GM04503 (cell line): ENCODE measurements around the gene NOTCH1.

Experiments
- DNase-seq: peaks from one replicate; pipeline ENCODE4 v3.0.0-alpha.2; 2012; ENCODE audit warnings: low read depth

Gene NOTCH1

DNA sequence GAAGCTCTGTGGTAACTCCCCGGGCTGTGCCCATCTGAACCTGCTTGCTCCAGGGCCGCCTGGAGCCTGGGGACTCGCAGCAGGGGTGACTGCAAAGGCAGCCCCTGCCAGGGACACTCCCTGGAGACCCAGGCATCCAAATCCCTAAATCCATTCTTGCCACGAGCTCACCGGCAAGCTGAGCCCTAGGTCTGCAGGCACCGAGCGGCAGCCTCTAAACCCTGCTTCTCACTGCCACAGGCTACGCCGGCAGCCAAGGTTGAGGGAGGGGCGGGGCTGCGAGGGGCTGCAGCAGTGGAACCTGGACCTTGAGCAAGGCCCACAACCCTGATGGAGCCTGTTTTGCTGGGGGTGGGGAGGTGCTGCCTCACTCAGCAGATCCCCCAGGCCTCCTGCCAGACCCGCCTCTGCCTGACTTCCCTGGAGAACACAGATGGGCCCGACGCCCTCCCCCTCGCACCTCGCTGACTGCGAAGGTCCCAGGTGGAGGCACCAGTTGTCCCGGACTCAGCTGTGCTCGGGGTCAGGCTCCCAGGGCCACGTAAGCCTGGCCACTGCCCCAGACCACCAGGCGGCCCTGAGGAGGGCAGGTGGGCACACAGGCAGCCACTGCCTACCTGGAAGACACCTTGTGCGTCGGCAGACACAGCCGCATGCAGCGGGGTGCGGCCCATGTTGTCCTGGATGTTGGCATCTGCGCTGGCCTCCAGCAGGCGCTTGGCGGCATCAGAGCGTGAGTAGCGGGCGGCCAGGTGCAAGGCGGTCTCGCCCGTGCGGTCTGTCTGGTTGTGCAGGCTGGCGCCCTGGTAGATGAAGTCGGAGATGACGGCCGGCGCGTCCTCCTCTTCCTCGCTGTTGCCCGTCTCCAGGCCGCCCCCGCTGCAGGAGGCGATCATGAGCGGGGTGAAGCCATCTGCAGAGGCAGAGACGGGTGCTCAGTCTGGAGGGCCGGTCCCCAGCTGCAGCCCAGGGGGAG, 45.6 kb downstream of the NOTCH1 start:
- DNase-seq, result no peak

DNA sequence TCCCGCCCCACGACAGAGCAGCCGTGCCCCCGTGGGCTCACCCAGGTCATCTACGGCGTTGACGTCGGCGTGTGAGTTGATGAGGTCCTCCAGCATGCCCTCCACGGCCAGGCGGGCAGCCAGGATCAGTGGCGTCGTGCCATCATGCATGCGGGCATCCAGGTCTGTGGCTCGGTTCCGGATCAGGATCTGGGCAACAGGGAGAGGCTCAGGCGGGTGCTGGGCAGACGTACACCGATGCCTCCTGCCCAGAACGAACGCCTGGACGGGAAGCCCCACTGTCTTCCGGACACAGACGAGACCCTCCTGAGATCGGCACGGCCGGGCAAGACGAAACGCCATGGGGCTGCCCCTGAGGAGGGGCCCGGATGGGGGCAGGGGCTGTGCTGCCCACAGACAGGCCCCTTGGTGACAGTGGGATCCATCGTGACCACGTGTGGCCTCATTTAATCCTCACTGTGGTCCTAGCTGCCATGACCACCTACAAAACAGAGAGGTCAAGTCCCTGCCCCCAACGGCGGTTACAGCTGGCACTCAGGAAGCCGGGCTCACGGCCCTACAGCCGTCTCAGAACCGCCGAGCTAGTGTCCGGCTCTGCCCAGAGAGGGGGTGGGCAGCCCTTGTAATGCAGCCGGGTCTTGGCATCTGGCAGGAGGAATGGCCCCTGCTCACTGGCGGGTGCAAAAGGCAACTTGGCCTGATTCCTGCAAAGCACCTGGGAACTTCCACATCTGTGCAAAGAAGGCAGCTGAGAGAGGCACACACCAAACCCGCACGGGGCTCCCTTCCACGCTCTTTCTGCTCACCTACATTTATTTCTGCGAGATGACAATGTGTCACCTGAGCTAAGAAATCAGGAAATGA, 46.5 kb downstream of the NOTCH1 start:
- DNase-seq, result no peak

DNA sequence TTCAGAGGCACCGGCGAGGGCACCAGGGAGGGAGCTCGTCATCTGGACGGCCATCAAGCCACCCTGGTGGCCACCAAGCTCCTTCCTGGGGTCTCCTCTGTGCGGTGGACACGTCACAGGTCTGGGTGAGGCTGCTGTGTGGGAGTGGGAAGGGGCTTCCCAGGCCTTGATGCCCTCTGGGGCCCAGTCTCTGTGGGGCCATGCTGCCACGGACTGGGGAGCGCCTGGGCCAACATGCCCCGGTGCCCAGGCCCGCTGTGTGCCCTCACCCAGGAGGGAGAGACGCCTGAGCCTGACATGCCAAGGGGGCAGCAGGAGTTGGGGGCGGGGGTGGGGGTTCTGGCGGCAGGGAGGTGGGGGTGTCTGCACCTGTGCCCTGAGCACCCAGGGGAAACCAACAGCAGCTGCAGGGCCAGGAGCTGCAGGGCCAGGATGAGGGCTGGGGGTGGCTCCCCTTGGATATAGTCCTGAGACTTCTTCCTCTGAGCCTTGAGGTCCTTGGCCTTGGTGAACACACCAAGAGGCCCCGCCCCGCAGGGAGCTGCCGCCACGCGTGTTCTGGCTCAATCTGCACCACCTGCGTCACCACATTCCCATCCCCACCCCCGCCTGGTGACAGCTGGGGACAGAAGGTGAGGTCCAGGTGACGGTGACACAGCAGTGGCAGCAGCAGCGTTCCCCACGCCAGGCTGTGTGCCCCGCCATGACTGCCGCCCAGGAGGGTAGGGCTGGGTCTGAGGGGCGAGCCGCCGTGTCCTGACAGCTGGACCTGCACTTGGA, 47.7 kb downstream of the NOTCH1 start:
- DNase-seq, result no peak

DNA sequence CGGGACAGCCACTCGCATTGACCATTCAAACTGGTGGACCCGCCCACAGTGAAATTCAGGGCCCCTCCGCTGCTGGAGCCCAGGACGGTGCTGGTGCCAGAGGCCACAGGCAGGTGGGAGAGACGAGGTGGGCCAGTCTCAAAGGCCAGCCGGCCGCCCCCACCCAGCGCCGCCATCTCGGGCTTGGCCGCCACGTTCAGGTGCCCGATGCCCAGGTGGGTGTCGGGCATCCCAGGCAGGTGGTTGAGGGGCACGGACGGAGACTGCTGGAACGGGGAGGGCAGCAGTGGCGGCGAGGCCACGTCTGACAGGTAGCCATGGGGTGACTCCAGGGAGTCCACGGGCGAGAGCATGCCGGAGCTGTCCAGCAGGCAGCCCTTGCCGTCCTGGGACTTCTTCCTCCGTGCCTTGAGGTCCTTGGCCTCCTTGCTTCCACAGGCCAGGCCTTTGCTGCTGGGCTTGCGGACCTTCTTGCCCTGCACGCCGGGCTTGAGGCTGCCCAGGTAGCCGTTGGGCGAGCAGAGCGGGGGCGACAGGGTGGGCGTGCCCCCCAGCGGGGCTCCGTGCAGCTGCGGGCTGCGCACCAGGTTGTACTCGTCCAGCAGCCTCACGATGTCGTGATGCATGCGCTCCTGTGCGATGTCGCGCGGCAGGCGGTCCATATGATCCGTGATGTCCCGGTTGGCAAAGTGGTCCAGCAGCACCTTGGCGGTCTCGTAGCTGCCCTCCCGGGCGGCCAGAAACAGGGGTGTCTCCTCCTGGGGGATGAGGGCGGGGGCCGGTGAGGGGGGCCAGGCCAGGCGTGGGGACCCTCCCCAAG, 48.8 kb downstream of the NOTCH1 start:
- no peak for DNase-seq

DNA sequence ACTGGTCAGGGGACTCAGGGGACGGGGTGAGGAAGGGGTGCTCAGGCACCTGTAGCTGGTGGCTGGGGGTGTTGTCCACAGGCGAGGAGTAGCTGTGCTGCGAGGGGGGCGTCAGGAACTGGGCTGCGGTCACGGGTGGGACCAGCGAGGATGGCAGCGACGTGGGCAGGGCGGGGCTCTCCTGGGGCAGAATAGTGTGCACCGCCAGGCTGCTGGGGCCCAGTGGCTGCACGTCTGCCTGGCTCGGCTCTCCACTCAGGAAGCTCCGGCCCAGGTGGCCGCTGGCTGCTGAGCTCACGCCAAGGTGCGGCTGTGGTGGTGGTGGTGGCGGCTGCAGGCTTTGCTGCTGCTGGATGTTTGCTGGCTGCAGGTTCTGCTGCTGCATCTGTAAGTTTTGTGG, 49.7 kb downstream of the NOTCH1 start:
- no peak for DNase-seq

DNA sequence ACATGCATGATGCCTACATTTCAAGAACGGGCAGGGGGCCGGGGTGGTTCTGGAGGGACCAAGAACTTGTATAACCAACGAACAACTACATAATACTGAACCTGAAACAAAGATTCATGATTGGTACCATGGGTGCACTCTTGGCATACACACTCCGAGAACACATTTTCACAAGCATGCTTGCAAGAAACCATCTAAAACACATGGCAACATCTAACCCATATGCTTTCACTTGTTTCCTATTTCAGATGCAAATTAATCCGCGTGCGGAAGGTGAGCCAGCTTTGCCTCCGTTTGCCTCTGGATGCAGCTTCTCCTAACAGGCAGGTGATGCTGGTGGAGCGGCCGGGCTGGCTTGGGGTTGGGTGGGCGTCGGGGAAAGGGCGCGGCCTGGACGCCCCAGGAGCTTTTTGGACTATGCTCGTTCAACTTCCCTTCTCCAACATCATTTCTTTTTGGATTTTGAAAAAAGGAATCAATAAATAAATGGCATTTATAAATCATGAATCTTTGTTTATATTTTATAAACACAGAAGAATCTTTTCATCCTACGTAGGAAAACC, 50.5 kb downstream of the NOTCH1 start:
- DNase-seq, result no peak

DNA sequence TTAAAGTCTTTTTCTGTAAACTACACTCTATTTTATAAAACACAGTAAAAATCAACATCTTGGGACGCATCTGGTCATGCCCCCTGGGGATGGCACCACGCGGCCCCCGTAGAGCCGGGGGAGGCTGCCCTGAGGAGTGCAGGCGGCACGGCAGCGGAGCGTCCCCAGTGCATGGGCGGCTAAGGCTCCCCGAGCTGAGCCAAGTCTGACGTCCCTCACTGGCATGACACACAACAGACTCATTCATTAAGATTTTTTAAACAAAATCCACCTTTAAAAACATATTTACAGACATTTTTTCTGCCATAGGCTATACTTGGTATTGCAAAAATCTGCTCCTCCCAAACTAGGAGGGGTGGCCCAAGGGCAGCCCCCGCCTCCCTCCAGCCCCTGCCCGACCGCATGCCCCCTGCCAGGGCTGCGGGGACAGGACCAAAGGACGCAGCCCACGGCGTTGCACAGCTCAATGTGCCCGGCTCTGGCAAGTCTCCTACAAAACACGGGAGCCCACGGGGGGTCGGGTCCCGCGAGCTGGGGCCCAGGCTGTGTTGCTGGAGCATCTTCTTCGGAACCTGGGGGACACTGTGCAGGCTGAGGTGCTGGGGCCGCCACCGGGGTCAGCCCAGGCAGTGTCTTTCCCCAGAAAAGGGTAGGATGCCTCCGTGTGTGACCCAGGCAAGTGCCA, 51.2 kb downstream of the NOTCH1 start:
- no peak for DNase-seq

DNA sequence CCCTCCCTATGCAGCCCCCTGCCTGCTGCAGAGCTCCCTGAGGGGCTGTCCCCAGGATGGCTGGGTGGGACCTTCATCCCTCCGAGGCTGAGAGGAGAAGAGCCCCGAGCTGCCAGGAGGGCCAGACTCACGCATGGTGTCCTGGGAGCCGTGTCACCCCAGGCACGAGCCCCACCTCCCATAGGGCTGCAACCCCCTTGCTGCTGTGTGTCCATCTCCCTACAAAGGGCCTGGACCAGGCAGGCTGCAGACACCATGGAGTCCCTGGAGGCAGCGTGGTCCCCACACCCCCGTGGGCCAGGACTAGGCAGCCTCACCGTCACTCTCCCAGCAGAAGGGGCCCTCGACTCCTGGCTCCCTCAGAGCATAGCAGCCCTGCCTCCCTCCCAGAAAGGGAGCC, 51.8 kb downstream of the NOTCH1 start:
- no peak for DNase-seq

DNA sequence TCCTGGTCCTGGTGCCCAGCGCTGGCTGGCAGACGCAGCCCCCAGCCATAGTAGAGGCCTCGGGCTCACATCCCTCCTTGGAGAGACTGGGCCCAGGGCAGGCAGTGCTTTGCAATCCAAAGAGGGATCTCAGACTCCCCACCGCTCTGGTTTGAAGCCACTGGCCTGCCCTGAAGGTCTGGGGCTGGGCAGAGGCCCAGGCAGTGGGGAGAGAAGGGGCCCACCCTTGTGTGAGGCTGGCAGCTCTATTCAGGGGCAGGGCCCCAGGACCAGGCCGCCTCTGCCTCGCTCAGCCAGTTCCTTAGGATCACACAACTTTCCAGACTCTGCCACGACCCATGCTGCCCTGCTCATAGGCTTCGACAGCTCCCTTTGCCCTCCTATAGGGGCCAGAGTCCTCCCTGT, 52.3 kb downstream of the NOTCH1 start:
- no peak for DNase-seq

DNA sequence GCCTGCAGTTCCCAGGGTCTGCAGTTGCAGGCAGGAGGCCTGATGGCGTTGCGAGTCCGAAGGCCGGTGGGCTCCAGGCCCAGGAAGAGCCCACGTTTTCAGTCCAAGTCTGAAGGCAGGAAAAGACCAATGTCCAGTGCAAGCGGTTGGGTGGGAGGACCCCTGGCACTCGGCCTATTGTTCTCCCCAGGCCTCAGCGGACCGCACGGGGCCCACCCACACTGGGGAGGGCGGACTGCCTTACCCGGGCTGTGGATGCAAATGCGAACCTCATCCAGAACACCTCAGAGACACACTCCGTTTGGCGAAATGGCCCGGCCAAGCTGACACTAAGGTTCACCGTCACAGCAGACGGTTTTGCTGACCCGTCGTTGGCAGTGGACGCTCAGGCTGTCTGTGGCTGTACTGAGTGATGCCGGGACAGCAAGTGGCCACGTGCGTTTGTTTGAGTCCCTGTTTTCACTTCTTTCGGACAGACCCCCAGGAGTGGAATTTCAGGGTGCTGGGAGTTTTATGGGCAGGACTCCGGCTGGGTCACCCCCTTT, 52.8 kb downstream of the NOTCH1 start:
- DNase-seq, result no peak

DNA sequence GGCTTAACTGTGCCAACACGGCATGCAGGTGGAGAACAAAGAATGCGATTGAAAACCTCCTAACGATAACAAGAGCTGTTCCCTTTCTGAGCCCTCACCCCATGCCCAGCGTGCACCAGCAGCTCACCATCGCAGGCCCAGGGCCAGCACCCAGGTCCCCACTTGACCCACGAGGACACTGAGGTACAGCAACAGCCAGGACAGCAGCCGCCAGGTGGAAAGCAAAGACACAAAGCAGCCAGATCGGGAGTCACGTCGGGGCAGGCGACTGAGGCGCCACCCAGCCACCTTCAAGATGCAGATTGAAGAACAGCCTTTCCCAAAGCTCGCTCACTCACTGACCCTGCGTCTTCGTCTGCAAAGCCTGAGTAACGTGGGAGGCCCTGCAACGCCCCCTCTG, 56.1 kb downstream of the NOTCH1 start:
- no peak for DNase-seq

DNA sequence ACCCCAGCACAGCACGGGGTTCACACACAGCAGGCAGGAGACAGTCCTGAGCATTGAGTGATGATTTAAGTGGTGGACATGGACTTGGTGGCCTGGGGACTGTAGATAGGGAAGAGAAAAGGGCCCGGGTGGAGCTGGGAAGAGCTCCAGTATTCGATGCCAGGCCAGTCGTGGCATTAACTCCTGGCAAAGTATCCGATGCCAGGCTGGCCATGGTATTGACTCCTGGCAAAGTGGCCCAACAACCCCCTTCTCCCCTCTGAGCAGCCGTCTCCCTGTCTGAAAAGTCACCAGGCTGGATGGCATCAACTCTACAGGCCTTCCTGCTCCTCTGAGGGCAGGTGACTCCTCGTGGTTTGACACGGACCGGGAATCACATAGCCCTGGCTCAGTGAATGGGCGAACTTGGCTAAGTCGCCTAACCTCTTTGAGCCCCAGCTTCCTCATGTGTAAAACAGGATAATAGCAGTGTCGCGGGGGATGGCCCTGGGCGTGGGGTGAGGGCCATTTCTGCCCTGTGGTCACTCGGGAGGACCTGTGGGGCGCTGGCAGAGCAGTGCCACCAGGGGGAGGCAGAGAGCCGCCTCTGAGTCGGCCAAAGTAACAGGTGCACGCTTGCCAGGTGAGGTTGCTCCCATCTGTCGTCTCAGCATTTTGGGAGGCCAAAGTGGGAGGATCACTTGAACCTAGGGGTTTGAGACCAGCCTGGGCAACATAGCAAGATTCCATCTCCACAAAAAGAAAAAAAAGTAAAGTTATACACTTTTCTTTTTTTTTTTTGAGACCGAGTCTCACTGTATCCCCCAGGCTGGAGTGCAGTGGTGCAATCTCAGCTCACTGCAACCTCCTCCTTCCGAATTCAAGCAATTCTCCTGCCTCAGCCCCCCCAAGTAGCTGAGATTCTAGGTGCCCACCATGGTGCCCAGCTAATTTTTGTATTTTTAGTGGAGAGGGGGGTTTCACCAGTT, 57.3 kb downstream of the NOTCH1 start:
- DNase-seq, result no peak

DNA sequence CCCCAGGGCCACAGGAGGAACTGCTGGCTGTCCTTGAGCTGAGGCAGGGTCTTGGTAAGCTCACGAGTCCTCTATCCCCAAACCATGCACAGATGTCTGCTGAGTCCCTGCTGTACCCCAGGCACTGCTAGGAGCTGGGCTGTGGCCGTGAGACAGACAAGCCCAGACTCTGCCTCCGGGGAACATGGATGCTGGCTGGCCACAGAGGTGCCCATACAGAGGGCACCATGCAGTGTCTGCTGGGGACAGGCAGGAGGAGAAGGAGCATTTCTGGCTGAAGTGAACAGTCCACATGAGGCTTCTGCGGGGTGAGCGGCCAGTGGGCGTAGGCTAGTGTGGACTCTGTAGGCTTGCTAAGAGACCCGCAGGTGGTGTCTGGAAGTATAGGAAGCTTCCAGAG, 58.2 kb downstream of the NOTCH1 start:
- DNase-seq, result no peak

DNA sequence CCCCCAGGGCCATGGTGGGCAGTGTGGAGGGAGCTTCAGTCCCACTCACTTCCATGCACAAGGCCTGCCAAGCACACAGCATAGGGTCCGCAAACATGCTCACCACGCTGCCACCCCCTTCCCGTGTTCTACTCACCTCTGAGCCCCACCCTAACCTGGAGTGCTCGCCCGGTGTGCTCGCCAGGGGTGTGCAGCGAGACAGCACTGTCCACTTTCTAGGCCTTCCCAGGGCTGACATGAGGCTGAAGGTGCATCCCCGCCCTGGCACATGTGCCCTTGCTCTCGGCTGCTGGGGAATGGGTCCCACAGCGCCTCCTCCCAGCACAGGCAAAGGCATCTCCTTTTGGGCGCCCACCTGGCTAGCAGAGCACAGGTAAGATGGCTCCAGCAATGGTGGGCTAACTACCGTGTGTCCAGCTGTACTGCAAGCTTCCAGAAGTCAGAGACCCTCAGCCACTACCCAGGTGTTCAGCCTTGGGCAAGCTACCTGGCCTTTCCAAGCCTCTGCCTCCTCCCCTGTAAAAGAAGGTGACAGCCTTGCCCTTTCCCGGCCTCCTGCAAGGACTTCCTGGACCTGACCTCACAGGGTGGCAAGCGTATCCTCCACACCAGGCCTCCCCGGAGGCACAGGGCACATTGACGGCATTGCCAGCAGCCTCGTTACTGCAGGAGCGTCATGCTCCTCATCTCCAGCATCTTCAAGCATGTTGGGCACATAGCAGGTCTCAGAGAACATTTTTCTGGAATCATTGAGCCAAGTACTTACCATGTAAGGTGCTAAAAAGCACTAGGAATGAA, 58.8 kb downstream of the NOTCH1 start:
- DNase-seq, result no peak

DNA sequence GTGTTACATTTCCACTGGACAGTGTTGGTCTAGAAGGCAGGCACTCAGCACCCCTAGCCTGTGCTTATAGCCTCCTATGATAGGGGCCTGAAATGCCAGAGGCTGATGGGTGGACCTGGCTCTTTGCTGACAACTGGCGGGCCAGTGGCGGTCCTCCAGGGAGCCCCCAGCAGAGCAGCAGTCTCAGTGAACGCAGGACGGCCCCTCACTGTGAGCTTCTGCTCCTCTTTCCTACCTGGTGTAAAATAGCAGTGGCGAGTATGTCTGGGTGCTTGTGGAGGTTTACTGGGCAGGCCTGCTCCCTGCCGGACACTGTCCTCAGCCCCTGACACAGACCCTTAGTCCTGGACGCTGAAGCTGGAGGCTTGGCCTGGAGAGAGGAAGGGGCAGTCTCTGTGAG, 59.7 kb downstream of the NOTCH1 start:
- no peak for DNase-seq

DNA sequence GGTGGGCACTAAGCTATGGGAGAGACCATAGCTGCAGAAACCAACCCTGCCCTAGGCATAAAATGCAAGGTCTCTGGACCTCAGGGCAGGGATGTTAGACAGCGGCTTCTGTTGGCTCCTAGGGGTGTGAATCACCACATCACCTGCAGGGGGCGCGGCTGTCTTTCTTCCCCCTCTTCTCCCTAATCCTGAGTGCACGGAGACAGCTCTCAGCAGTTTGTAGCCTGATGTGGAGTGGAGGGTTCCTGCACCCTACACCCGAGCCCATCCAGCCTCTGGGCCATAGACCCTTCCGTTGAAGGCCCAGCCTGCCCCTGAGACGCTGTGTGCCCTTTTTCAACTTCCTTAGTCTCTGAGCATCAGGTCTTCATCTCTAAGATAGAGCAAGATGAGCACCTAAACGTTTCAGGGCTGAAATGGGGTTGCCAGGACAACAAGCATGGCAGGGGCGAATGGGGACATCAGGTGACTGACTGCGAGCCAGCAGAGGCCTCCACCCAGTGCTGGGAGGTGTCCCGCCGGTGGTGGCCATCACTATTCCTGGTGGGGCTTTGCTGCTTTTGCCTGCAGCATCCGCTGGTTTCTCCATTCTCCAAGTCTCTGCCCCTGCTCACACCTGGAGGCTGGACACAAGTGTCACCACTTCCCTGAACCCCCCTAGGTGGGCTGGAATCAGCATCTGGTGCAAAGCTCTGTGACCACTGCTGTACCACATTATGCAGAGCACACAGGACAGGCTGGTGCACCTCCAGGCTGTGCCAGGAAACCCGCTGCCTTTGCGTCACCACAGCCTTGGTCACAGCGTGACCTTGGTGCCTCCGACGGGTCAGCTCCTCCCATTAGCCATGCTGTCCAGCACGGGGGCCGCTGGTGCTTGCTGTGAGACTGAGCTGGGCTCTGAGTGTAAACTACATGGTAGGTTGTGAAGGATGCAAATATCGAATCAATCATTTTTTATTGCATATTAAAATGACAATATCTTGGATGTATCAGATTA, 60.5 kb downstream of the NOTCH1 start:
- peak; percentile 17 for DNase-seq
